H1 (cell line): Measurements from ENCODE around the gene APLP1. TPM values are rescaled to one million over a fixed set of nuclear protein-coding genes. Genes with fewer than 3 reads are reported as not detected.

ENCODE experiments used
- CTCF ChIA-PET: fragments of 300-600 bp; sonication (Branson Sonifier 250); formaldehyde crosslinking; loops from one replicate; lab custom pipeline; 2021; ENCODE audit not compliant: partially characterized antibody; lab: Charles Lee
- POLR2A ChIA-PET: fragments of 300-600 bp; sonication (Branson Sonifier 250); formaldehyde crosslinking; loops from one replicate; lab custom pipeline; 2021; ENCODE audit warnings: inconsistent platforms; ENCODE audit not compliant: partially characterized antibody; lab: Charles Lee
- DNase-seq, 2 experiments: peaks; one replicate each; pipeline versions ENCODE4 v3.0.0 to v3.0.0-alpha.2; 2010 to 2022; ENCODE audit warnings: low spot score in 2 of 2, low read depth in 1 of 2, mixed read lengths in 1 of 2
- FAIRE-seq: peaks from 2 replicates; lab custom pipeline; 2011; peaks lifted over from hg19 to GRCh38; lab: Jason Lieb, UNC
- H2AFZ ChIP-seq: 2 replicates; pipeline ENCODE4 v1.8.1; 2012; ENCODE audit warnings: low read length, inconsistent platforms
- H2AK5ac ChIP-seq: 2 replicates; pipeline ENCODE4 v1.6.1; 2013; ENCODE audit warnings: low read depth, low read length
- H2BK120ac ChIP-seq: replicated peaks from 2 replicates; pipeline ENCODE3; 2013; ENCODE audit warnings: low read depth, low read length, inconsistent platforms
- H2BK12ac ChIP-seq: 2 replicates; pipeline ENCODE4 v1.6.1; 2013; ENCODE audit warnings: low read depth, low read length
- H2BK15ac ChIP-seq: 2 replicates; pipeline ENCODE4 v1.6.1; 2013; ENCODE audit warnings: low read length
- H2BK20ac ChIP-seq: 2 replicates; pipeline ENCODE4 v1.6.1; 2013; ENCODE audit warnings: low read length
- H2BK5ac ChIP-seq: 2 replicates; pipeline ENCODE4 v1.6.1; 2013; ENCODE audit warnings: low read depth, low read length
- H3K14ac ChIP-seq: 2 replicates; pipeline ENCODE4 v1.6.1; 2013; ENCODE audit warnings: inconsistent platforms; ENCODE audit not compliant: insufficient read length
- H3K18ac ChIP-seq: 2 replicates; pipeline ENCODE4 v1.6.1; 2013; ENCODE audit warnings: low read length; ENCODE audit errors: extremely low read depth
- H3K23ac ChIP-seq: 2 replicates; pipeline ENCODE4 v1.6.1; 2013; ENCODE audit warnings: inconsistent platforms; ENCODE audit not compliant: insufficient read length
- H3K23me2 ChIP-seq: 2 replicates; pipeline ENCODE4 v1.6.1; 2013; ENCODE audit warnings: low read depth, low read length
- H3K27ac ChIP-seq: 2 replicates; pipeline ENCODE4 v1.6.1; 2011; ENCODE audit warnings: low read depth, low read length, inconsistent platforms
- H3K27me3 ChIP-seq, 4 experiments: replicated peaks in 1 of 4; 1 replicate in 1 of 4; 2 replicates in 3 of 4; pipeline versions ENCODE4 v1.6.1 to v1.8.1; 2011 to 2013; ENCODE audit warnings: low read length in 3 of 4, mild to moderate bottlenecking in 3 of 4, inconsistent platforms in 2 of 4, mixed read lengths in 2 of 4, moderate library complexity in 1 of 4; ENCODE audit not compliant: control insufficient read depth in 3 of 4, insufficient read depth in 3 of 4; ENCODE audit errors: extremely low read depth in 1 of 4
- H3K36me3 ChIP-seq, 4 experiments: 2 replicates each; pipeline versions ENCODE4 v1.6.1 to v1.8.1; 2011 to 2013; ENCODE audit warnings: mild to moderate bottlenecking in 4 of 4, low read length in 3 of 4, moderate library complexity in 2 of 4, control low read depth in 1 of 4, inconsistent platforms in 1 of 4; ENCODE audit not compliant: insufficient read depth in 4 of 4, control insufficient read depth in 2 of 4
- H3K4ac ChIP-seq: replicated peaks from 2 replicates; pipeline ENCODE3; 2013; ENCODE audit warnings: low read length, low read depth, mixed read lengths, inconsistent platforms; ENCODE audit not compliant: insufficient read length
- H3K4me1 ChIP-seq, 4 experiments: replicated peaks in 1 of 4; 1 replicate in 1 of 4; 2 replicates in 3 of 4; pipeline versions ENCODE4 v1.6.1 to v1.8.1; 2011 to 2013; ENCODE audit warnings: low read length in 3 of 4, inconsistent platforms in 2 of 4, mixed read lengths in 1 of 4; ENCODE audit not compliant: insufficient read depth in 4 of 4, control insufficient read depth in 3 of 4
- H3K4me2 ChIP-seq, 2 experiments: 2 replicates each; pipeline versions ENCODE4 v1.6.1 to v1.8.1; 2011 to 2013; ENCODE audit warnings: low read depth in 2 of 2, low read length in 2 of 2, control low read depth in 1 of 2, inconsistent platforms in 1 of 2, mild to moderate bottlenecking in 1 of 2; ENCODE audit not compliant: insufficient read depth in 1 of 2
- H3K4me3 ChIP-seq, 4 experiments: fragments of 200-600, 300-600 bp in 1 of 4; sonication (generic), shearing (Covaris generic), sonication (Bioruptor Twin) in 1 of 4; 2 replicates each; pipeline versions ENCODE4 v1.5.1 to v1.8.1; 2011 to 2016; ENCODE audit warnings: low read length in 4 of 4, low read depth in 3 of 4, control low read depth in 2 of 4, inconsistent platforms in 2 of 4, mild to moderate bottlenecking in 2 of 4, mixed read lengths in 1 of 4, moderate library complexity in 1 of 4; ENCODE audit not compliant: insufficient read depth in 2 of 4; ENCODE audit errors: extremely low read depth in 1 of 4
- H3K56ac ChIP-seq: replicated peaks from 2 replicates; pipeline ENCODE3; 2013; ENCODE audit warnings: low read depth, mild to moderate bottlenecking, mixed read lengths, low read length, inconsistent platforms; ENCODE audit not compliant: insufficient read length
- H3K79me1 ChIP-seq: 2 replicates; pipeline ENCODE4 v1.6.1; 2013; ENCODE audit warnings: low read depth, low read length, control low read depth
- H3K79me2 ChIP-seq, 2 experiments: 2 replicates each; pipeline versions ENCODE4 v1.6.1 to v1.8.1; 2012 to 2013; ENCODE audit warnings: low read length in 2 of 2, mild to moderate bottlenecking in 2 of 2, inconsistent platforms in 1 of 2; ENCODE audit not compliant: insufficient read depth in 2 of 2, control insufficient read depth in 1 of 2
- H3K9ac ChIP-seq, 4 experiments: replicated peaks in 1 of 4; 1 replicate in 1 of 4; 2 replicates in 3 of 4; pipeline versions ENCODE4 v1.6.1 to v1.8.1; 2011 to 2013; ENCODE audit warnings: low read depth in 3 of 4, low read length in 3 of 4, control low read depth in 2 of 4, mild to moderate bottlenecking in 2 of 4, moderate library complexity in 2 of 4, inconsistent platforms in 1 of 4; ENCODE audit errors: extremely low read depth in 1 of 4
- H3K9me3 ChIP-seq, 2 experiments: 2 replicates each; pipeline versions ENCODE4 v1.6.1 to v1.8.1; 2012 to 2013; ENCODE audit warnings: mild to moderate bottlenecking in 2 of 2, moderate library complexity in 2 of 2, control low read depth in 1 of 2, inconsistent platforms in 1 of 2, low read depth in 1 of 2, low read length in 1 of 2, mixed read lengths in 1 of 2; ENCODE audit not compliant: insufficient read depth in 2 of 2
- H4K20me1 ChIP-seq, 2 experiments: replicated peaks in 1 of 2; 2 replicates each; pipeline versions ENCODE3 to v1.8.1; 2011 to 2013; ENCODE audit warnings: inconsistent platforms in 2 of 2, low read length in 2 of 2, mild to moderate bottlenecking in 1 of 2; ENCODE audit not compliant: insufficient read depth in 2 of 2, control insufficient read depth in 1 of 2
- H4K5ac ChIP-seq: 2 replicates; pipeline ENCODE4 v1.6.1; 2013; ENCODE audit warnings: low read length, low read depth, mixed read lengths, inconsistent platforms; ENCODE audit not compliant: insufficient read length
- H4K8ac ChIP-seq: 2 replicates; pipeline ENCODE4 v1.8.0; 2013; ENCODE audit warnings: mild to moderate bottlenecking, moderate library complexity, low read length, inconsistent platforms; ENCODE audit not compliant: insufficient read depth; ENCODE audit errors: extremely low read depth
- H4K91ac ChIP-seq: replicated peaks from 2 replicates; pipeline ENCODE3; 2013; ENCODE audit warnings: low read length, mixed read lengths, inconsistent platforms; ENCODE audit not compliant: insufficient read length
- CHD1 ChIP-seq: IDR thresholded peaks from 2 replicates; pipeline ENCODE4 v1.6.1; 2012; ENCODE audit warnings: low read depth, low read length, improper control_type of control experiment
- FOSL1 ChIP-seq: IDR thresholded peaks from 2 replicates; pipeline ENCODE4 v1.6.1; 2011; ENCODE audit warnings: mild to moderate bottlenecking, low read depth, low read length, moderate library complexity; ENCODE audit not compliant: insufficient read depth
- GTF2F1 ChIP-seq: IDR thresholded peaks from 2 replicates; pipeline ENCODE4 v1.6.1; 2012; ENCODE audit warnings: low read depth, low read length, improper control_type of control experiment, borderline replicate concordance
- KDM5A ChIP-seq: fragments of 200-600 bp; IDR thresholded peaks from 2 replicates; pipeline ENCODE4 v1.7.1; 2012; ENCODE audit warnings: mild to moderate bottlenecking, low read length, inconsistent platforms, mixed read lengths
- POLR2A ChIP-seq, 2 experiments: IDR thresholded peaks; 1 replicate in 1 of 2; 2 replicates in 1 of 2; pipeline ENCODE4 v1.6.1; 2011; ENCODE audit warnings: low read depth in 2 of 2, low read length in 2 of 2, mild to moderate bottlenecking in 2 of 2; ENCODE audit errors: control extremely low read depth in 1 of 2
- POU5F1 ChIP-seq: IDR thresholded peaks from 2 replicates; pipeline ENCODE4 v1.6.1; 2011; ENCODE audit warnings: low read depth, mild to moderate bottlenecking, low read length, moderate library complexity
- RAD21 ChIP-seq, 2 experiments: IDR thresholded peaks in 1 of 2; conservative IDR thresholded peaks in 1 of 2; 2 replicates each; pipeline ENCODE4 v1.6.1; 2011; ENCODE audit warnings: low read depth in 2 of 2, low read length in 2 of 2, improper control_type of control experiment in 1 of 2, inconsistent platforms in 1 of 2, mild to moderate bottlenecking in 1 of 2, moderate library complexity in 1 of 2
- SP1 ChIP-seq: IDR thresholded peaks from 2 replicates; pipeline ENCODE4 v1.6.1; 2011; ENCODE audit warnings: low read depth, low read length
- SRF ChIP-seq: IDR thresholded peaks from 2 replicates; pipeline ENCODE4 v1.6.1; 2011; ENCODE audit warnings: mild to moderate bottlenecking, low read depth, low read length, moderate library complexity
- SUZ12 ChIP-seq: fragments of 200-600 bp; sonication (generic); IDR thresholded peaks from 2 replicates; pipeline ENCODE4 v1.6.1; 2012; ENCODE audit warnings: mild to moderate bottlenecking, inconsistent platforms, low read length, moderate library complexity, mixed read lengths
- USF2 ChIP-seq: IDR thresholded peaks from 2 replicates; pipeline ENCODE4 v1.6.1; 2011; ENCODE audit warnings: low read length, improper control_type of control experiment
- WGBS, 2 experiments: shearing (Covaris generic) in 1 of 2; methylation state at CpG; one replicate each; pipeline versions ENCODE4 v1.1.6 to v1.1.7; 2013 to 2015; ENCODE audit warnings: low lambda C conversion rate in 2 of 2, mixed read lengths in 2 of 2, inconsistent platforms in 1 of 2, low coverage in 1 of 2, missing lambda C conversion rate in 1 of 2; ENCODE audit not compliant: insufficient replicate concordance in 2 of 2, insufficient coverage in 1 of 2, insufficient read length in 1 of 2; ENCODE audit errors: extremely low coverage in 1 of 2, missing lambda C conversion rate in 1 of 2; 5-methylcytosine and 5-hydroxymethylcytosine counted together
- polyA plus RNA-seq, 7 experiments: library from polyadenylated mRNA; depleted of rRNA in 3 of 7; stranded (reverse) in 5 of 7; unstranded in 2 of 7; fragments of >200 nt in 5 of 7; fragments of 200-250 nt in 2 of 7; gene quantifications; 1 replicate in 5 of 7; 2 replicates in 1 of 7; 4 replicates in 1 of 7; pipeline versions ENCODE4 v1.2.1 to v1.2.3, GENCODE V29; 2011 to 2013; ENCODE audit warnings: missing spikeins in 2 of 7, mixed read lengths in 2 of 7
- total RNA-seq: library from RNA; stranded (reverse); fragmentation: NEBNext Ultra II Directional; extraction: Animal tissue kit (Norgen Biotek cat#: 25700); gene quantifications from 2 replicates; pipeline ENCODE4 v1.2.1, GENCODE V29; 2021

APLP1 gene
- total and polyA plus RNA-seq, 2 of the 8 experiments (the other 6 are each of a cell fraction or from before 2014, with no cell fraction given): 19.9 to 22.0 TPM

DNA sequence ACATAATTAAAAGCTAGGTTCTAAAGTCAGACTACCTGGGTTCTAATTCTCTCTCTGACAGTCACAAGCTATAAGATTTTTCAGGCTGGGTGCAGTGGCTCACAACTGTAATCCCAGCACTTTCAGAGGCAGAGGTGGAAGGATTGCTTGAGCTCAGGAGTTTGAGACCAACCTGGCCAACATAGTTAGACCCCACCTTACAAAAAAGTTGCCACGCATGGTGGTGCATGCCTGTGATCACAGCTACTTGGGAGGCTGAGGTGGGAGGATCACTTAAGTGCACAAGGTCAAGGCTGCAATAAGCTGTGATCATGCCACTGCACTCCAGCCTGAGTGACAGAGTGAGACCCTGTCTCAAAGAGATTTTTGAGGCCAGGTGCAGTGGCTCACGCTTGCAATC, 26.0 kb downstream of the APLP1 start:
- WGBS, 2 experiments: 98% methylated on average over 2 of the region's 2 CpGs; no CpG with 5 or more reads in 1 of the 2 experiments
- FAIRE-seq (no peak), DNase-seq (no peak)
- no peak overlapping the region for H3K14ac ChIP-seq
- H3K4ac ChIP-seq: no peak overlapping the region
- H2AK5ac ChIP-seq: no peak overlapping the region
- no peak overlapping the region for H3K4me3 ChIP-seq
- no peaks in the 10 kb centered on the region; the same call in 1 of the 2 replicates for H3K79me1 ChIP-seq
- H3K9ac ChIP-seq: no peak overlapping the region
- H3K4me2 ChIP-seq: no peak overlapping the region
- H2BK20ac ChIP-seq: no peak overlapping the region
- H3K27ac ChIP-seq: no peak overlapping the region
- TF ChIP-seq FOSL1 (no peak), POU5F1 (no peak), KDM5A (no peak), POLR2A (IDR thresholded peaks at IDR 0.05; ENCODE audit: control extremely low read depth in 1 of 2, low read depth in 2 of 2, low read length in 2 of 2) (no peak), USF2 (no peak), RAD21 (IDR thresholded peaks at IDR 0.05 in 1 of 2, conservative IDR thresholded peaks at IDR 0.05 in 1 of 2; ENCODE audit: low read depth in 2 of 2, low read length in 2 of 2) (no peak), GTF2F1 (no peak), SUZ12 (no peak), SRF (no peak), SP1 (no peak), CHD1 (no peak)
- no peak overlapping the region for H3K18ac ChIP-seq
- H4K20me1 ChIP-seq: peaks cover 2 to 3% of the 10 kb centered on the region in 2 experiments
- H3K23me2 ChIP-seq: peaks cover 4% of the 10 kb centered on the region; the same call in 1 of the 2 replicates
- no peak overlapping the region for H4K91ac ChIP-seq
- H4K5ac ChIP-seq: no peak overlapping the region
- H3K27me3 ChIP-seq: no peaks in the 10 kb centered on the region
- no peak overlapping the region for H2BK12ac ChIP-seq
- H4K8ac ChIP-seq: no peak overlapping the region
- H2AFZ ChIP-seq: no peak overlapping the region
- peaks cover 15 to 59% (median 24%) of the 10 kb centered on the region in 4 experiments for H3K36me3 ChIP-seq
- no peak overlapping the region for H3K56ac ChIP-seq
- peaks cover 0 to 5% (median 0%) of the 10 kb centered on the region in 4 experiments; a peak in 3 of 7 replicates for H3K4me1 ChIP-seq
- H2BK5ac ChIP-seq: no peak overlapping the region
- peaks cover 0 to 8% of the 10 kb centered on the region in 2 experiments; a peak in 1 of 4 replicates for H3K79me2 ChIP-seq
- no peak overlapping the region for H2BK15ac ChIP-seq
- ChIA-PET CTCF (interaction anchor here (0.9 to 1.2 kb wide), 5 partner anchors 37 to 275 kb away, joined by 3 to 5 read pairs (median 3); partner anchors contain the start of genes PSENEN and U2AF1L4), POLR2A (interaction anchor here (1.3 kb wide), 1 partner anchor 9 kb away, joined by 5 read pairs; no protein-coding TSS in a partner anchor)
- H3K23ac ChIP-seq: no peak overlapping the region
- H3K9me3 ChIP-seq: no peaks in the 10 kb centered on the region
- no peak overlapping the region for H2BK120ac ChIP-seq
